B cell (primary cell): ENCODE results near the gene ACTL8.

Source experiments
- EZH2 ChIP-seq: IDR thresholded peaks from 2 replicates; pipeline ENCODE4 v1.6.1; 2012; ENCODE audit warnings: borderline replicate concordance, low read depth, mild to moderate bottlenecking, moderate library complexity, low read length; ENCODE audit not compliant: insufficient read depth, poor library complexity, severe bottlenecking
- TF ChIP-seq, protein P1 (sequence below): fragments of 200-600 bp; IDR thresholded peaks from one replicate; pipeline ENCODE4 v1.8.0; 2022; ENCODE audit warnings: antibody characterized with exemption, mild to moderate bottlenecking

DNA sequence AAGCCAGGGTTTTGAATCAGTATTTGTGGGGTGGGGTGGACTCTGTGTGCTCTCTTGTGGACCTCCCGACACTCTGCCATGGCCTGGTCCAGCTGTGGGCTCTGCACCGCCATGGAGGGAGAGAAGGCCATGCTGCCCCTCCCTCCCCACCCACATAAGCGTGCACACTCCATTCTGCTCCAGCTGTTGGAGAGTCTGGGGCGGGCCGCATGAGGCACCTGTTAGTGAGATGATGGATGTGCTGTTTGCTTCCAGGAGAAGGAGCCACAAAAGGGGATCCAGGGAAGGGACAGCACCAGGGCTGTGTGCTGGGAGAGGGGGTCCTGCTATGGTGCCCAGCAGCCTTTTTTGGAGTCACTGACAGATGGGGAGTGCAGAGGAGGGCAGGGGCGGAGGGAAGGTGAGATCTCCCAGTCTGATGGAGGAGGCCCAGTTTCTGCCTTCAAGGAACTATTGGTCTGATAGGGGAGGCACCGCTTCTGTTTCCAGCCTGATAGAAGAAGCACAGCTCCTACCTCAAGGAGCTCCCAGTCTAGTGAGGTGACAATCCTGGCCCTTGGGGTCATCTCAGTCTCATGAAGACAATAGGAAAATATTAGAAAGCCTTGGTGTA lies 101.5 kb downstream of the ACTL8 start:
- TF ChIP-seq, protein P1, sequence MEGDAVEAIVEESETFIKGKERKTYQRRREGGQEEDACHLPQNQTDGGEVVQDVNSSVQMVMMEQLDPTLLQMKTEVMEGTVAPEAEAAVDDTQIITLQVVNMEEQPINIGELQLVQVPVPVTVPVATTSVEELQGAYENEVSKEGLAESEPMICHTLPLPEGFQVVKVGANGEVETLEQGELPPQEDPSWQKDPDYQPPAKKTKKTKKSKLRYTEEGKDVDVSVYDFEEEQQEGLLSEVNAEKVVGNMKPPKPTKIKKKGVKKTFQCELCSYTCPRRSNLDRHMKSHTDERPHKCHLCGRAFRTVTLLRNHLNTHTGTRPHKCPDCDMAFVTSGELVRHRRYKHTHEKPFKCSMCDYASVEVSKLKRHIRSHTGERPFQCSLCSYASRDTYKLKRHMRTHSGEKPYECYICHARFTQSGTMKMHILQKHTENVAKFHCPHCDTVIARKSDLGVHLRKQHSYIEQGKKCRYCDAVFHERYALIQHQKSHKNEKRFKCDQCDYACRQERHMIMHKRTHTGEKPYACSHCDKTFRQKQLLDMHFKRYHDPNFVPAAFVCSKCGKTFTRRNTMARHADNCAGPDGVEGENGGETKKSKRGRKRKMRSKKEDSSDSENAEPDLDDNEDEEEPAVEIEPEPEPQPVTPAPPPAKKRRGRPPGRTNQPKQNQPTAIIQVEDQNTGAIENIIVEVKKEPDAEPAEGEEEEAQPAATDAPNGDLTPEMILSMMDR, result no peak
- TF ChIP-seq EZH2, result no peak
